IMR-90 (cell line): ENCODE data around the gene RPTOR. TPM values are rescaled to one million over a fixed set of nuclear protein-coding genes. Genes with fewer than 3 reads are reported as not detected.

Experiments used
- ATAC-seq: fragments of 200-7000 bp; cut with Tn5 transposase; 2 replicates; pipeline ENCODE4 v1.9.1; 2020; ENCODE audit warnings: low read depth, mild to moderate bottlenecking, moderate library complexity
- BruUV-seq: library from RNA; stranded (reverse); fragments of 400-500 nt; replicated peaks from 2 replicates; lab custom pipeline; 2021; lab: Mats Ljungman, UMichigan
- CTCF ChIA-PET: fragments of 300-600 bp; formaldehyde crosslinking; extraction: SDS; loops from one replicate; lab custom pipeline; 2021; ENCODE audit warnings: antibody characterized with exemption; lab: Yijun Ruan, JAX
- POLR2A ChIA-PET: fragments of 300-600 bp; sonication (Branson Sonifier 250); formaldehyde crosslinking; loops from one replicate; lab custom pipeline; 2022; ENCODE audit warnings: antibody characterized with exemption; ENCODE audit not compliant: unreplicated experiment; lab: Charles Lee
- DNase-seq: peaks from one replicate; pipeline ENCODE4 v3.0.0; 2013
- H2AFZ ChIP-seq: replicated peaks from 2 replicates; pipeline ENCODE3; 2013; ENCODE audit warnings: low read length, mild to moderate bottlenecking; ENCODE audit not compliant: poor library complexity
- H2AK5ac ChIP-seq: 2 replicates; pipeline ENCODE4 v1.6.1; 2013; ENCODE audit warnings: low read depth, low read length, inconsistent platforms
- H2AK9ac ChIP-seq: replicated peaks from 2 replicates; pipeline ENCODE3; 2013; ENCODE audit warnings: mild to moderate bottlenecking, low read depth, low read length, moderate library complexity; ENCODE audit not compliant: poor library complexity
- H2BK120ac ChIP-seq: 2 replicates; pipeline ENCODE4 v1.6.1; 2013; ENCODE audit warnings: low read depth, low read length, inconsistent platforms
- H2BK15ac ChIP-seq: 3 replicates; pipeline ENCODE4 v1.6.1; 2013; ENCODE audit warnings: low read depth, low read length, inconsistent platforms
- H2BK20ac ChIP-seq: 2 replicates; pipeline ENCODE4 v1.6.1; 2013; ENCODE audit warnings: low read depth, mild to moderate bottlenecking, inconsistent platforms, low read length, moderate library complexity
- H2BK5ac ChIP-seq: 2 replicates; pipeline ENCODE4 v1.6.1; 2013; ENCODE audit warnings: mild to moderate bottlenecking, low read depth, low read length, inconsistent platforms; ENCODE audit not compliant: poor library complexity, severe bottlenecking
- H3K14ac ChIP-seq: replicated peaks from 2 replicates; pipeline ENCODE4 v1.6.1; 2013; ENCODE audit warnings: low read depth, low read length, inconsistent platforms
- H3K18ac ChIP-seq: 2 replicates; pipeline ENCODE4 v1.6.1; 2013; ENCODE audit warnings: low read depth, low read length, control low read depth
- H3K23ac ChIP-seq: 2 replicates; pipeline ENCODE4 v1.6.1; 2013; ENCODE audit warnings: low read depth, low read length, inconsistent platforms
- H3K27ac ChIP-seq: 2 replicates; pipeline ENCODE4 v1.5.1; 2013; ENCODE audit warnings: mild to moderate bottlenecking, control low read depth, low read length; ENCODE audit not compliant: insufficient read depth
- H3K27me3 ChIP-seq: 2 replicates; pipeline ENCODE4 v1.6.1; 2013; ENCODE audit warnings: low read length; ENCODE audit not compliant: control insufficient read depth, insufficient read depth
- H3K36me3 ChIP-seq: 2 replicates; pipeline ENCODE4 v1.6.1; 2013; ENCODE audit warnings: low read length, mixed read lengths; ENCODE audit not compliant: control insufficient read depth, insufficient read depth
- H3K4ac ChIP-seq: 2 replicates; pipeline ENCODE4 v1.6.1; 2013; ENCODE audit warnings: low read depth, low read length, inconsistent platforms
- H3K4me1 ChIP-seq: 2 replicates; pipeline ENCODE4 v1.6.1; 2013; ENCODE audit warnings: low read length, mixed read lengths; ENCODE audit not compliant: control insufficient read depth, insufficient read depth
- H3K4me2 ChIP-seq: 2 replicates; pipeline ENCODE4 v1.6.1; 2013; ENCODE audit warnings: low read depth, mild to moderate bottlenecking, control low read depth, low read length, moderate library complexity
- H3K4me3 ChIP-seq: 2 replicates; pipeline ENCODE4 v1.5.1; 2013; ENCODE audit warnings: low read depth, mild to moderate bottlenecking, control low read depth, low read length, moderate library complexity; ENCODE audit not compliant: insufficient read depth
- H3K56ac ChIP-seq: 2 replicates; pipeline ENCODE4 v1.6.1; 2013; ENCODE audit warnings: low read length, inconsistent platforms; ENCODE audit not compliant: insufficient read depth; ENCODE audit errors: extremely low read depth
- H3K79me1 ChIP-seq, 2 experiments: 2 replicates each; pipeline ENCODE4 v1.6.1; 2013; ENCODE audit warnings: low read length in 2 of 2, inconsistent platforms in 1 of 2, low read depth in 1 of 2
- H3K9ac ChIP-seq: 2 replicates; pipeline ENCODE4 v1.6.1; 2013; ENCODE audit warnings: low read depth, low read length, control low read depth
- H3K9me1 ChIP-seq: 2 replicates; pipeline ENCODE4 v1.6.1; 2013; ENCODE audit warnings: low read length, inconsistent platforms; ENCODE audit not compliant: insufficient read depth
- H3K9me3 ChIP-seq: 2 replicates; pipeline ENCODE4 v1.6.1; 2013; ENCODE audit warnings: low read length; ENCODE audit not compliant: control insufficient read depth, insufficient read depth
- H4K20me1 ChIP-seq: 2 replicates; pipeline ENCODE4 v1.6.1; 2013; ENCODE audit warnings: low read length, inconsistent platforms; ENCODE audit not compliant: insufficient read depth
- H4K5ac ChIP-seq: 2 replicates; pipeline ENCODE4 v1.6.1; 2013; ENCODE audit warnings: mild to moderate bottlenecking, low read depth, low read length, control low read depth
- H4K8ac ChIP-seq, 2 experiments: 2 replicates each; pipeline ENCODE4 v1.6.1; 2013; ENCODE audit warnings: low read depth in 2 of 2, low read length in 2 of 2, control low read depth in 1 of 2, inconsistent platforms in 1 of 2
- H4K91ac ChIP-seq: 2 replicates; pipeline ENCODE4 v1.6.1; 2013; ENCODE audit warnings: low read depth, low read length, inconsistent platforms; ENCODE audit not compliant: insufficient read depth
- USF2 ChIP-seq: fragments of 150-350 bp; IDR thresholded peaks from 2 replicates; pipeline ENCODE4 v1.6.1; 2017; ENCODE audit warnings: mild to moderate bottlenecking, antibody characterized with exemption, low read length, low read depth
- WGBS, 2 experiments: methylation state at CpG; one replicate each; pipeline versions ENCODE4 v1.1.5 to v1.1.7; 2013; ENCODE audit warnings: missing lambda C conversion rate in 2 of 2; ENCODE audit not compliant: insufficient read length in 1 of 2; ENCODE audit errors: extremely low coverage in 2 of 2; 5-methylcytosine and 5-hydroxymethylcytosine counted together
- dilution Hi-C: fragments of 300-500 bp; cut with HindIII; formaldehyde crosslinking; loops from one replicate; pipeline ENCODE4 v1.14.3; 2018; ENCODE audit warnings: low sequenced_read_pairs; ENCODE audit not compliant: unreplicated experiment
- in situ Hi-C: fragments of 300-500 bp; cut with MboI; formaldehyde crosslinking; loops from 3 replicates; pipeline ENCODE4 v1.14.3; 2019; ENCODE audit warnings: low sequenced_read_pairs, inconsistent platforms, mixed read lengths
- intact Hi-C: fragments of 100-400 bp; cut with micrococcal nuclease; formaldehyde crosslinking; loops from 2 replicates; pipeline ENCODE4 v1.10.0; 2022
- polyA plus RNA-seq, 3 experiments: library from polyadenylated mRNA; depleted of rRNA; stranded (reverse); fragments of >200 nt; gene quantifications; 2 replicates each; pipeline ENCODE4 v1.2.3, GENCODE V29; 2012; ENCODE audit warnings: low replicate concordance in 1 of 3
- total RNA-seq: library from RNA; depleted of rRNA; stranded (reverse); fragments of >200 nt; gene quantifications from 2 replicates; pipeline ENCODE4 v1.2.3, GENCODE V29; 2012

RPTOR gene
- total and polyA plus RNA-seq, 2 of the 4 experiments (the other 2 are of a cell fraction): 10.8 to 14.7 TPM

GRCh38 chr17:80664217-80664790 is 119.7 kb downstream of the RPTOR start:
- peak overlapping the region; percentile 97 for H4K5ac ChIP-seq
- no CpG with 5 or more reads among the region's 7 CpGs for WGBS, 2 experiments
- H2AK9ac ChIP-seq: no peak overlapping the region
- no peak for DNase-seq
- peak overlapping the region; percentile 94 for H3K14ac ChIP-seq
- peak overlapping the region; percentile 77 for H3K9ac ChIP-seq
- peaks cover 9% of the 10 kb centered on the region; the same call in 1 of the 2 replicates for H4K20me1 ChIP-seq
- no peaks in the 10 kb centered on the region for H3K9me3 ChIP-seq
- peak overlapping the region; percentile 75 for H3K4me2 ChIP-seq
- H3K56ac ChIP-seq: peak overlapping the region; percentile 64
- H3K23ac ChIP-seq: peak overlapping the region; percentile 83
- peak overlapping the region; percentile 93 for H3K18ac ChIP-seq
- no peak for TF ChIP-seq USF2
- H2AFZ ChIP-seq: peak overlapping the region; percentile 73
- H4K8ac ChIP-seq: peak overlapping the region; percentile 76 to 92
- H2BK5ac ChIP-seq: peak overlapping the region; percentile 70
- H3K36me3 ChIP-seq: no peaks in the 10 kb centered on the region
- dilution Hi-C loops (no loop called here), in situ Hi-C loops (no loop called here), intact Hi-C loops (no loop called here)
- peak overlapping the region; percentile 97 for H2AK5ac ChIP-seq
- peak; percentile 24; the same call in 1 of the 2 replicates for ATAC-seq
- no TSS peak for BruUV-seq
- H3K9me1 ChIP-seq: peaks cover 13% of the 10 kb centered on the region
- no peaks in the 10 kb centered on the region for H3K27me3 ChIP-seq
- POLR2A ChIA-PET: no interaction called here
- H3K4me3 ChIP-seq: no peak overlapping the region
- H2BK15ac ChIP-seq: peak overlapping the region; percentile 95; the same call in 1 of the 3 replicates
- CTCF ChIA-PET: no interaction called here
- peaks cover 14% of the 10 kb centered on the region for H3K4me1 ChIP-seq
- H4K91ac ChIP-seq: peak overlapping the region; percentile 96
- peaks cover 26 to 69% of the 10 kb centered on the region in 2 experiments for H3K79me1 ChIP-seq
- peak overlapping the region; percentile 77 for H2BK20ac ChIP-seq
- peak overlapping the region; percentile 82 for H3K4ac ChIP-seq
- peak overlapping the region; percentile 78 for H3K27ac ChIP-seq
- peak overlapping the region; percentile 79 for H2BK120ac ChIP-seq
